GM12872 (cell line): ENCODE measurements around the gene PTPRC.

Source experiments
- TF ChIP-seq, protein P1 (sequence below): IDR thresholded peaks from 3 replicates; pipeline ENCODE4 v1.5.1; 2011; ENCODE audit warnings: low read depth, mild to moderate bottlenecking, low read length, moderate library complexity; ENCODE audit not compliant: insufficient read depth

The PTPRC gene

DNA sequence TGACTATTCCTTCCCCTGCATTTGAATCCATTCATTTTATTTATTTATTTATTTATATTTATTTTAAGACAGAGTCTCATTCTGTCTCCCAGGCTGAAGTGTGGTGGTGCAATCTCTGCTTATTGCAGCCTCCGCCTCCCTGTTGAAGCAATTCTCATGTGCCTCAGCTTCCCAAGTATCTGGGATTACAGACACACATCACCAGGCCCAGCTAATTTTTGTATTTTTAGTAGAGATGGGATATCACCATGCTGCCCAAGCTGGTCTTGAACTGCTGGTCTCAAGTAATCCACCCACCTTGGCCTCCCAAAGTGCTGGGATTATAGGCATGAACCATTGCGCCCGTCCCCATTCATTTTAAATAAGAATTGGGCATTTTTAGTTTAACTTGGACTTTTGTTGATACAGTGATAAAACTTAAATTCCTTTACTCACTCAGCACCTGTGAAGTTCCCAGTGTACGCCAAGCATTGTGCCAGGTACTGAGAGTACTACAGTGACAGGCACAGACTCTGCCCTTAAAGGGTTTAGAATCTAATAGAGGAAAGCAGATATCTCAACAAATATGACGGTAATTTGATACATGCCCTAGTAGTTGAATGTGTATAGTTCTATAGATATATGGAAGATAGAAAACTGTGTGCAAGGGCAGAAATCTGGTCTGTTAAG lies 90.5 kb downstream of the PTPRC start:
- TF ChIP-seq, protein P1, sequence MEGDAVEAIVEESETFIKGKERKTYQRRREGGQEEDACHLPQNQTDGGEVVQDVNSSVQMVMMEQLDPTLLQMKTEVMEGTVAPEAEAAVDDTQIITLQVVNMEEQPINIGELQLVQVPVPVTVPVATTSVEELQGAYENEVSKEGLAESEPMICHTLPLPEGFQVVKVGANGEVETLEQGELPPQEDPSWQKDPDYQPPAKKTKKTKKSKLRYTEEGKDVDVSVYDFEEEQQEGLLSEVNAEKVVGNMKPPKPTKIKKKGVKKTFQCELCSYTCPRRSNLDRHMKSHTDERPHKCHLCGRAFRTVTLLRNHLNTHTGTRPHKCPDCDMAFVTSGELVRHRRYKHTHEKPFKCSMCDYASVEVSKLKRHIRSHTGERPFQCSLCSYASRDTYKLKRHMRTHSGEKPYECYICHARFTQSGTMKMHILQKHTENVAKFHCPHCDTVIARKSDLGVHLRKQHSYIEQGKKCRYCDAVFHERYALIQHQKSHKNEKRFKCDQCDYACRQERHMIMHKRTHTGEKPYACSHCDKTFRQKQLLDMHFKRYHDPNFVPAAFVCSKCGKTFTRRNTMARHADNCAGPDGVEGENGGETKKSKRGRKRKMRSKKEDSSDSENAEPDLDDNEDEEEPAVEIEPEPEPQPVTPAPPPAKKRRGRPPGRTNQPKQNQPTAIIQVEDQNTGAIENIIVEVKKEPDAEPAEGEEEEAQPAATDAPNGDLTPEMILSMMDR, result no peak

DNA sequence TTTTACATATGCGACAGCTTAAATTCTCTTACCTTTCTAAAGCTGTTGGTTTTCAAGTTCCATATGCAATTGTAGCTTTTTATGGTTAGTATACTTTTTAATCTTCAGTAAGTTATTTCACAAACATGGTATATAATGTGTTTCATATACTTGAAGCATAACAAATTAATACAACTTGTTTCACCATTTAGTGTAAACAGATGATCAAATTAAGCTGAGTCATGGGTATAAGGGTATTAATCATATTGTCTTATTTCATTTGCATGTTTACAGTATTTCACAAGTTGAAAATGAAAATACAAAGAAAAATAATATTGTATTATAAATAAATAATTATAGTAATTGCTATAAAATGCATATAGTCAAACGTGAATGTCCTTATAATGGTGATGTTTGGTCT lies 92.1 kb downstream of the PTPRC start:
- TF ChIP-seq, protein P1, result no peak

DNA sequence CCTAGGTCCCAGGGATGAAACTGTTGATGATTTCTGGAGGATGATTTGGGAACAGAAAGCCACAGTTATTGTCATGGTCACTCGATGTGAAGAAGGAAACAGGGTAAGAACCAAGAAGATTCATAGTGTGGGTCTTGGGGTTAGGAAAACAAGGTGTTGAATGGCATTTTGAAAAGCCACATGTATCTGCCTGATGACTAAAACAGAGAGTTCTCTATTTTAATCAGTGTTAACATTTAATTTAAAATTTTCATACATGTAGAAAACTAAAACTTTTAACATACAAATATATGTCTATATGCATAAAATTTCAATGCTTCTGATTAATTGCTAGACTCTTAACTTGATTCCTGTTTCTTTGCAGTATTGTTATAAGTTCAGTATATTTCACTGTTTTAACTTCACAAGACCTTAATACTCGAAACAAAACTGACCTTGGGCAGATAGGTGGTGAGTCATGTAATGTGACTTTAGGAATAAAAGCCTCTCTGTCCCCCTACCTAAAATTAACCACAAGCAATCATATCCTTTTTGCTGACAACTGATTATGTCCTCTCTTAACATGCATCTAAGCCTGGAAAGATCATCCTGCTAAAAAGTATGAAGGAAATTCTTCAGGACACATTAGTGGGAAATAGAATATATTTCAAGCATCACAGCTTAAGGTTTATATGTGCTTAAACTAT lies 95.6 kb downstream of the PTPRC start:
- TF ChIP-seq, protein P1, result no peak

DNA sequence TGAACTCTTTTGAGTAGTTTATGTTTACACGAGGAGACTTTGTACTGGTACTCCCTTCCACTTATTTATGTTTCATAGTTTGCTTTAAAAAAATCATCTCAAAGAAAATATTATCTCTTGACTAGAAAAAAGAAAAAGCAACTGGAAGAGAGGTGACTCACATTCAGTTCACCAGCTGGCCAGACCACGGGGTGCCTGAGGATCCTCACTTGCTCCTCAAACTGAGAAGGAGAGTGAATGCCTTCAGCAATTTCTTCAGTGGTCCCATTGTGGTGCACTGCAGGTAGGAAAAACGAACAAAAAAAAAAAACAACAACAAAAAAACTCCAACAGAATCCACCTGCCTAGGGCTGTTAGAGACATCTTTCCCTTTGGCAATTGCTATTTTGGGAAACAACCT lies 102.9 kb downstream of the PTPRC start:
- TF ChIP-seq, protein P1, result no peak

DNA sequence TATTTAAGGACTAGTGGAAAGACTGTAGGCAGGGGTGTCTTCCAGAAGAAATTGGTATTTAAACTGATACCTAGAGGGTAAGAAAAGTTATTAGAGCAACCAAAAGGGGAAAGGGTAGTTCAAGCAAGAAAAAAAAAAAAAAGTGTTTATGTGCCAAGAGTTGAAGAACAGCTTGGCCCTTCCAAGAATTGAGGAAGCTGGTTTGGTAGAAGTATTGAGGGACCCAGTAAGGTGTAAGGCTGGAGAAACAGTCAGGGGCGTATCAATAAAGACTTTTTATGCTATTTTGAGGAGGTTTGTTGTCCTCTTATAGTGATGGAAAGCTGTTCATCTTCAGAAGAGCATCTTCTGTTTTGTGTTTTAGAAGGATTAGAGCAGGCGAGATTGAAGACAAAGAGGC lies 108.3 kb downstream of the PTPRC start:
- TF ChIP-seq, protein P1, result no peak

DNA sequence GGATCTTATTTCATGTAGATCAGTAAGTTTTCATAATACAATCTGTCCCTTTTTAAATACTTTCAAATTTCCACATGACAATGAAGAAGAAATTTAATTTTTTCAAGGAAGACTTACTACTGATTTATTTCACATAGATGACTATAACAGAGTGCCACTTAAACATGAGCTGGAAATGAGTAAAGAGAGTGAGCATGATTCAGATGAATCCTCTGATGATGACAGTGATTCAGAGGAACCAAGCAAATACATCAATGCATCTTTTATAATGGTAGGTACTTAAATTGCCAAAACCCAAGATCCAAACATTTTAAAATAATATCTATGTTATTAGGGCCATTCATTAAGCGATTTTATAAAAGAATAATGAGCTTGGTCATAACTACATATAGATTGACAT lies 110.4 kb downstream of the PTPRC start:
- TF ChIP-seq, protein P1, result no peak

DNA sequence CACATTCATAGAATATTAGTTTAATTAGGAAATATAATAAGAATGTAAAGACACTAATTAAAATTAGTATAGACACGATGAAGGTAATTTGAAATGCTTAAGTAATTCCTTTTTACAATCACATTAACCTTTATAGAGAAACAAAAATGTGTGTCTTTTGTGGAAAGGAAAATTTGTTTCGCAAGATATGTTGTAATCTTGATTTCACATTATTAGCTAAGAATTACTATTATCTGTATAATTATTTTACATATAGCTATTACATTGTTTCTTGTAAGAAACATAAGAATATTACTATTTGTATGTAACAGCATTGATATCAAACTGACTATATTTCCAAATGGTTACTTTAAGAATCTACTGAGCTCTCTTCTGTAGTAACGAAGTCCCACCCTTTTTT lies 111.2 kb downstream of the PTPRC start:
- TF ChIP-seq, protein P1, result no peak
